Activated naive CD4-positive, alpha-beta T cell treated with Interleukin-2 at 50 U/mL for 16 hours (primary cell): ENCODE data around the gene PPP2R2C.

Source experiments
- DNase-seq: peaks from one replicate; pipeline ENCODE4 v3.0.0-alpha.2; 2020

PPP2R2C gene

GRCh38 chr4:6278801-6279197, 193.6 kb downstream of the PPP2R2C start:
- no peak for DNase-seq

- DNase-seq = no peak
These were observed 194.2 kb downstream of the PPP2R2C start for GRCh38 chr4:6277935-6278800.

DNA sequence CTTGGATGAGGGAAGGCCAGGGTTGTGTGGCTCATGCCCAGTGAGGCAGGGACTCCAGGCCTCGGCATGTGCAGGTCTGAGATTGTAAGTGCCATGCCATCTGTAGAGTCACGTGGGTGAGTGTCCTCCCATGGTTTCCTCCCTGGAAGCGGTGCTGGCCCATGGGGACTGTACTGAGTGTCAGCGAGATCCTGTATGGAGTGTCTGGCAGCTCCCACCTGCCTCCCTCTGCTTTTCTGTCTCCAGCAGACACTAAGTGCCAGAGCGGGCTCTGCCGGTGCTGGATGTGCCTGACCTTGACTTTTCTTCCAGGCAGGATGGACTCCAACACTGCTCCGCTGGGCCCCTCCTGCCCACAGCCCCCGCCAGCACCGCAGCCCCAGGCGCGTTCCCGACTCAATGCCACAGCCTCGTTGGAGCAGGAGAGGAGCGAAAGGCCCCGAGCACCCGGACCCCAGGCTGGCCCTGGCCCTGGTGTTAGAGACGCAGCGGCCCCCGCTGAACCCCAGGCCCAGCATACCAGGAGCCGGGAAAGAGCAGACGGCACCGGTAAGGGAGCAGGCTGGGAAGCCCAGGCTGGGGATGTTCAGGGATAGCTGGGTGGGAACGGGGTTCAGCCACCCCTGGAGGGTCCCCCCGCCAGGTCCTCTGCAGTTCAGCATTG, 195.1 kb downstream of the PPP2R2C start:
- DNase-seq = no peak

- DNase-seq = no peak
These were observed 196.3 kb downstream of the PPP2R2C start for GRCh38 chr4:6275898-6276806.

- DNase-seq = no peak
These were observed 197.1 kb downstream of the PPP2R2C start for GRCh38 chr4:6275351-6275750.

DNA sequence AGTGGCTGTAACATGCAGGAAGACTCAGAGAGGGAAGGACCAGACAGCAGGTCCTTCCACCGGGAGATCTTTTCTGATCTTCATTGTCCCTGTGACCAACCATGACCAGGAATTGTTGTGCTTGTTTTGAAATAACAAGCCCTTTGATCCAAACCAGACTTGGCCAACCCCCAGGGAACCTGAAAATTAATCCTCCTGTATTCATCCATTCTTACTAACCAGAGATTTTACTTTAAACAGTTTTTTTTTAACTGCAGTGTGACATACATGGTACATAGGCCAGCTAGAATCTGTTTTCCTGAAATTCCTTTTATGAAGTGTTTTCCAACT, 198.8 kb downstream of the PPP2R2C start:
- no peak for DNase-seq

DNA sequence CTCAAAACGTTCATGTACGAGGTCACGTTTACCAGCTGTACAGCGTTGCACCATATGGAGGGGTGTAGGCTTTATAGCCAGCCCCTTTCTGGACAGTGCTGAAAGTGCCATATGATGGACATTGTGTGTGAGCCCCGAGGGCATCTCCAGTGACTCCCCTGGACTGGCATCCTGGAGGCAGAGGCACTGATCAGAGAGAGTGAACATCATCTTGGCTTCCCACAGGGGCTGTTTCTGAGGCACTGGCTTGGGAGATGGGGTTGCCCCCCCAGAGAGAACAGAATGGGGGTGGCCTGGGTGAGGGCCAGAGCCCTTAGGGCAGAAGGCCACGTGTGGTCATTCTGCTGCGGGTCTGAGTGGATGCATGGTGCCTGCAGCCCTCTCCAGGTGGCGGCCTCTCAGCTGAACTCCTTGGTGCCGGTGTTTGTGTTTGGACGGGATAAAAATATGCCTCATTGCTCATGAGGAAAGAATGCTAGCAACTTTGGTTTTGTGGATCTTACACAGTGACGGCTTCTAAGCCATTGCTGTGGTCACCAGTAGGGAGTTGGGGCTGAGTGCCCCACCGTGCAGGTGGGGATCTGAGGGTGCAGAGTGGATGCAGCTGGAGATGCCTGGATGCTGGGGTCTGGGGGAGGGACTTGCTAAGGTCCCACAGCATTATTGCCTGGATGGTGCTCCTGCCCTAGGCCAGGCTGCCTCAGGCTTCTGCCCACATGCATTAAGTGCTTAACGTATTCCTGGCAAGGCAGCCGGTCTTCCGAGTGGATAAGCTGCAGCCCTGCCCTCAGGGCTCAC, 199.4 kb downstream of the PPP2R2C start:
- DNase-seq = no peak

DNA sequence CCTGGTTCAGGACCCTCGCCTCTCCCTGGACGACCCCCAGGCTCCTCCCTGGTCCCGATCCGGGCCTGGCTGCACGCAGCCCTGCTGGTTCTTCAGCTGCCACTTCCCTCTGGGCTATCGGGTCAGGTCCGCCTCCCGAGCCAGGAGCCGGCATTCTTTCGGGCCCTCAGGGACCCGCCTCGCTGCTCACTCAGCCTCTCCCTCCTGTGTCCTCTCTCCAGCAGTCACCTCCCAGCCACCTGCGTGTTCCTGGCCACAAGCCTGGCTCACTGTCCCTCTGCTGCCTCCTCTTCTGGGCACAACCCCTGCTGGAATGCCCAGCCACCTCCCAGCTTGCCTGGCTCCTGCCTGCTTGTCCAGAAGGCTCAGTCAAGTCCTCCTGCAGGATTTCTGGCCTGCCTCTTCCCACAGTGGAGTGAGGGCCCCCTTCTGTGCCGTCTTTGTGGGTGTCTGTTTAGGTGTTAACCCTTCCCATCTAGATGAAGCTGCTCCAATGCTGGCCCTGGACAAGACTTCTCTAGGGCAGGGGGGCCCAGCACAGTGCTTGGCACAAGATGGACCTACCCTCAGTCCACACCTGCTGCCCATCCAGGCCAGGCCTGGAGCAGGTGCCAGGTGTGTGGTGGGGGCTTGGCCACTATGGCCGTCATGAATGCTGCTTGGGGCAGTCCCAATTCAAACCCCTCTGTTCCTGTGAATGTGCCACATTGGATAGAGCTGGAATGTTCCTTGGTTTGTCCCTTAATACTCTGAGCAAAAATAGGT, 200.5 kb downstream of the PPP2R2C start:
- no peak for DNase-seq

DNA sequence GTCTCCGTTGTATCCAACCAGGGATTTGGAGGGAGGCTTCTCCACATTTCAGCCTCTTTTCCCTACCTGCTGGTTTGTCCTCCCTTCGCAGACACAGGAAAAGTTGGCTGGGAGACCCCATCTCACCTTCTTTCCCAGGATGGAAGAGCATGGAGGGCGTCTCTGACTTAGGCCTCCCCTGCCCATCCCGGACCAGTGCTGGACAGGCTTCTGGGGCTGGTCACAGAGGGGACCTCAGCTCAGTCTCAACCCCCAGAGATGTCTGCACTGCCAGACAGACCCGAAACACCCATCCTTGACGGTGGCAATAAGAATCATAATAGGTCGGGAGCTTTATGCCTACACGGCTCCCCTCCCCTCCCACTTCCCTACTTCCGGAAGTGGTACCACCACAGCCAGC, 201.2 kb downstream of the PPP2R2C start:
- no peak for DNase-seq

- no peak for DNase-seq
These were observed 201.7 kb downstream of the PPP2R2C start for GRCh38 chr4:6270636-6271121.
